ENCODE measurements around the gene TACC2. TPM values are rescaled to one million over a fixed set of nuclear protein-coding genes. Genes with fewer than 3 reads are reported as not detected.

Gene TACC2
- total RNA-seq, 1 experiment from 2014 or later: 3.0 TPM

GRCh38 chr10:122141821-122142640, 153.1 kb downstream of the TACC2 start:
- no peak for DNase-seq (ENCODE audit: low read depth, low spot score)
- in situ Hi-C loops (cut with HindIII; ENCODE audit: low pct_unique_long_range_greater_than_20kb, low sequenced_read_pairs): no loop called here

DNA sequence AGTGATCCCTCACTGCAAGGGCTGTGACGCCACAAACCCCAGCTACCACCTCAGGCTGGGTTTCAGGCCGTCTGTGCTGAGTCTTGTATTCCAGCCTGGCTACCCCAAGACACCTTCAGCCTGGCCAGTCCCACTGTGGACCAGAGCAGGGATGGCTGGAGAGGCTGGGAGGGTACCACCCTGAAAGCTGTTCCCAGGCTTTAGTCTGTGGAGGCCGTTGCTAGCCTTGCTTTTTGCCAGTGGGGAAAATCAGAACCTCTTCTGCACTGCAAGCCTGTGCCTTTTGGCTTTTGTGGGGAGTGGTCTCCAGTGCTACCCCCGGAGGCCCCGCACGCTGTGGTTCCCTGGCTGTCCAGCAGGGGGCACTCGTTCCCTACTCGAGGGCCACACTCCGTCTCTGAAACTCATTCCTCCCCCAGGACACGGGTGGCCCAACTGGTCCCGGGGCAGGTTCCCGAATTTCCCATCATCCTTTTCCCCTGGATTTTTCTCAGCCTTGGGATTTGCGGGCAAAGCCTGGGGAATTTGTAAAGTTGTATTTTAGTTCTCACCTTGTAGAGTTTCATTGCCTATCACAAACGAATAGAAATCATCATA, 153.8 kb downstream of the TACC2 start:
- in situ Hi-C loops (cut with HindIII; ENCODE audit: low pct_unique_long_range_greater_than_20kb, low sequenced_read_pairs): no loop called here
- peak; percentile 25 for DNase-seq (ENCODE audit: low read depth, low spot score)

GRCh38 chr10:122143238-122143841, 154.4 kb downstream of the TACC2 start:
- DNase-seq (ENCODE audit: low read depth, low spot score): no peak
- in situ Hi-C loops (cut with HindIII; ENCODE audit: low pct_unique_long_range_greater_than_20kb, low sequenced_read_pairs): no loop called here

- no peak for DNase-seq (ENCODE audit: low read depth, low spot score)
- in situ Hi-C loops (cut with HindIII; ENCODE audit: low pct_unique_long_range_greater_than_20kb, low sequenced_read_pairs): no loop called here
These were observed 155.2 kb downstream of the TACC2 start for GRCh38 chr10:122144199-122144598.

- in situ Hi-C loops (cut with HindIII; ENCODE audit: low pct_unique_long_range_greater_than_20kb, low sequenced_read_pairs): no loop called here
- no peak for DNase-seq (ENCODE audit: low read depth, low spot score)
These were observed 156.2 kb downstream of the TACC2 start for GRCh38 chr10:122145113-122145512.

DNA sequence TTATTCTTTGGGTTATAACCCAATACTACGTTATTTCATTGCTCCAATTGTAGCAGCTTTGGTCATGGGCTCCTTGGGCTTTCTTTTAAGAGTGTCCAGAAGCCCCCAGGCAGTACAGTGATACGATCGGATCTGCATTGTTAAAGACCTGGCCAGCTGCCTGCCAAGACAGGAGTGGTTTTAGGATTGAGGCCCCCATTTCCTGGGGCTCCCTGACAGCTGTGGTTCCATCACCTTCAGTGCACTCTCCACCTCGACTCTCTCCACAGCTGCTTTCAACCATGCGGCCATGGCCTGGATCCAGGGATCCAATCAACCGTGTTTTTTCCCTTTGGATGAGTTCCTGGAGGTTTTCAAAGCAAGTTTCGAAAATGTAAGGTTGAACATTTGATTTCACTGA, 158.7 kb downstream of the TACC2 start:
- in situ Hi-C loops (cut with HindIII; ENCODE audit: low pct_unique_long_range_greater_than_20kb, low sequenced_read_pairs): no loop called here
- no peak for DNase-seq (ENCODE audit: low read depth, low spot score)

DNA sequence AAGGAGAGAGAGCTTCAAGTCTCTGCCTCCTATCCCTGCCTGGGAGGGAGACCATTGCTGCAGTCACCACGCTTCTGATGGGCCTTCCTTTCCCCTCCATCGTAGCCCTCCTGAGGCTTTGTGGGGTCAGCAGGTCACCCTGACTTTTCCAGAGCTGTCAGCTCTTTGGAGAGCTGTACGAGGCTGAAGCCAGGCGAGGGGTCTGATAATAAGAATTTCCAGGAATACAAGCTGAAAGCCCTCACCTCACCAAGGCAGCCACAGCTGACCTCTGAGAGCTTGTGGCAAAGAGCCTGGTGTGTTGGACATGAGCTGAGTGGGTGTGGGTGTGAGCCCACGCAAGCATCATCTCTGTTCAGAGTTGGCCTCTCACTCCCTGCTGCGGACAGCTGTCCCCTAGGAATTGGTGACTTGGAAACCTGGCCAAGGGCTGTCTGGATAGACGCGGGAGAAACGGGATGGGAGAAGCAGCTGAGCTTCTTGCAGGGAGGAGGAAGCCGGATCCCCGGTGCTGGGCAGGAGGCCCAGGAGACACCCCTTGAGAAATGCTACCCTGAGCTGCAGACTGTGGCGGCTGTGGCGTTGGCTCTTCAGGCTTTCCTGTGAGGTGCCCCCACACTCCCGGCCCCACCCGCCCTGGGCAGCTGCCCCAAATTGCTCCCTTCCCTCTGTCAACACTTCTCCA, 160.1 kb downstream of the TACC2 start:
- in situ Hi-C loops (cut with HindIII; ENCODE audit: low pct_unique_long_range_greater_than_20kb, low sequenced_read_pairs): no loop called here
- DNase-seq (ENCODE audit: low read depth, low spot score): no peak

DNA sequence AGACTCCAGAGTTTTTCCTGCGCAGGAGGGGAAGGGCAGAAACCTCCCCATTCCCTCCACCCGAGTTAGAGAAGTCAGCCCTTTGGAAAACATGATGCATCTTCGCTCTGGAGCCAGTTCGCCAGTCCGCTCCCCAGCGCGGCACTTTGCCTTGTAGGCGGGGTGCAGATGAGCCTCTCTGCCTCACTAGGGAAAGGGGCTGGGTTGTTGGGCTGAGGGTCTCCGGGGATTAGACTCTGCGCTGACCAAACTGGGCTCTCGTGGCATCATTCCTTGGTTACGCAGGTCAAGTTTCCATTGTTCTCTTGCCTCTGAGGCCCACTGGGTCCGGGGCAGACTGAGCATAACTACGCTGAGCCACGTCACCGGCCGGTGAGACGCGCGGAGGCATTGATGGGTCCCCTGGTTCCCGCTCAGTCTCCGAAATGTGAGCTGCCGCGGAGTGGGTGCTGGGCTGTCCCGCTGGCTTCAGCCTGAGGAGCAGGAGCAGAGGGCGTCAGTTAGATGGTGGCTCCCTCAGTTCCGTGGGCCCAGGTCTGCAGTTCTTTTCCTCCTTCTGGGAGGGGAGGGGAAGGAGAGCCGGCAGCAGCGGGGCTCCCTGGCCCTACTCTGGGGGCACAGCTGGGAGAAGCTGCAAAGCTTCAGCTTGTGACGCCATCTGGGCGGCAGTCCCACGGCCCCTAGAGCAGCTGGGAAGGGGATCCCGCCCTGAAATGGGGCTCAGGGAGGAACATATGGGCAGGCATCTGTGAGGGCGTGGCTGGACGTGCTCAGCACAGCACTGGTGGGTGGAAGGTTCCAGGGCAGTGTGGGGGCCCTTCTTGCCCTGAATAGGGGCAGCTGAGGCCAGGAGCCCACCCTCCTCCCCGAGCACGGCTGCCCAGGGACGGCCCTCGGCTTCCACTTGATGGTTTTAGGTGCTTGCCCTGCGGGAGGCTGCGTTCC, 160.9 kb downstream of the TACC2 start:
- DNase-seq (ENCODE audit: low read depth, low spot score): no peak
- in situ Hi-C loops (cut with HindIII; ENCODE audit: low pct_unique_long_range_greater_than_20kb, low sequenced_read_pairs): no loop called here

DNA sequence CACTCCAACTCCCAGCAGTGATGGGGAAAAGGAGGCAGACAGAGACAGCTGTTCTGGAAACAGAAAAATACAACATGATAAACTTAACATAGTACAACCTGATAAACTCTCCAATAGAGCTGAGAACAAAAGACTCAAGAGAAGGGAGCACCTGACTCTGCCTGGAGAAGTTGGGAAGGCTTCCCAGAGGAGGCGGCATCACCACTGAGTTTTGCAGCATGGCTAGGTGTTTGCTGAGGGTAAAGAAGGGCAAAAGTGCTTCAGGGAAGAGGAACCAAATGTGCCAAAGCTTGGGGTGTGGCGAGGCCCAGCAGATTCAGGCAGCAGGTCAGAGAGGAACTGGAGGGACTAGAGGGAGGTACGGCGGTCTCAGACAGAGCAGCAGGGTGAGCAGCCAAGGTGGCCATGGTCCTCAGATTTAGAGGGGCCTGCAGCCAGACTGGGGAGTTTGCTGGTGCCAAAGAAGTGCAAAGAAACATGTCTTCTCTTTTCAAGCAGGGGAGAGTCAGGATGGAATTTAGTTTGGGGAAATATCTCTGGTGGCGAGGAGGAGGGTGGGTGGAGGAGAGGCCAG, 162.2 kb downstream of the TACC2 start:
- no peak for DNase-seq (ENCODE audit: low read depth, low spot score)
- in situ Hi-C loops (cut with HindIII; ENCODE audit: low pct_unique_long_range_greater_than_20kb, low sequenced_read_pairs): no loop called here

- DNase-seq (ENCODE audit: low read depth, low spot score): peak; percentile 58
- in situ Hi-C loops (cut with HindIII; ENCODE audit: low pct_unique_long_range_greater_than_20kb, low sequenced_read_pairs): no loop called here
These were observed 163.6 kb downstream of the TACC2 start for GRCh38 chr10:122152544-122152943.

DNA sequence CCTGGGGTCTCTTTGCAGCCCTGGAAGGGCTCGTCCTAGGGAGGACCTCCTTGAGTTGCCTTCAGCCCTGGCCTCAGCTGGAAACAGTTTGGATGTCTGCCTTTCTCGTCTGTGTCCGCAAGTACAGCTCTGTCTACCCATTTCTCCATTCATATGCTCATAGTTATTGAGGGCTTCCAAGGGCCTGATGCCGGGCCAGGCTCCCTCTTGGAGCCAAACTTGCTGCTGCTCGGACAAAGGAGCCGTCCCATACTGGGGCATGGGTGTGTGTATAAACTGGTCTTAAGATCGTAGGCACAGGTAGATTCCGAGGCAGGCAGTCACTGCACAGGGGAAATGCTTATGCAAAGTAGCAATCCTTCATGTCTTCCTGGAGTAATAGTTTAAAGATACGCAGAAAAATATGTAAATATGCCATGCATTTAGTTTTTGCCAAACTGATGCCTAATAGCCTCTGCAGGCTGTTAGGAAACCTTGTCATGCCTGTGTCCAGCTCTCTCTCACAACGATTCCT, 165.1 kb downstream of the TACC2 start:
- DNase-seq (ENCODE audit: low read depth, low spot score): no peak
- in situ Hi-C loops (cut with HindIII; ENCODE audit: low pct_unique_long_range_greater_than_20kb, low sequenced_read_pairs): no loop called here

- in situ Hi-C loops (cut with HindIII; ENCODE audit: low pct_unique_long_range_greater_than_20kb, low sequenced_read_pairs): no loop called here
- no peak for DNase-seq (ENCODE audit: low read depth, low spot score)
These were observed 165.8 kb downstream of the TACC2 start for GRCh38 chr10:122154545-122155366.

DNA sequence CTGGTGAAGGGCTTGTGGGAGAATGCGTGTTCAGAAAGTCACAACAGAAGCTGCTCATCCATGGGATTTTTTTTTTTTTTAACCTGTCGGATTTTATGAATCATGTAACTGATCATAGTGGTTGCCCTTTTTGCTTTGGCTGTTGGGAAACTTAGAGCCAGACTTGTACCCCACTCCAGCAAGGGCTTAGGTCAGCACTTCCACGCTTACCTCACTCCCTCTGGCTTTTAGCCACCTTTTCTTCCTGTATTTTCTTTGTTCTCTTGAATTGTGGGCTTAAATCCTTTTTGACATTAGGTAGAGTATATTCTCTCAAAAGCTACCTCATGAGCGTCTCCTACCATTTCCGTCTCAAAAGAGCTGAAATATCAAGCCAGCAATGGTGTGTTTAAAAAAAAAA, 168.5 kb downstream of the TACC2 start:
- in situ Hi-C loops (cut with HindIII; ENCODE audit: low pct_unique_long_range_greater_than_20kb, low sequenced_read_pairs): no loop called here

GRCh38 chr10:122158362-122158761, 169.4 kb downstream of the TACC2 start:
- in situ Hi-C loops (cut with HindIII; ENCODE audit: low pct_unique_long_range_greater_than_20kb, low sequenced_read_pairs): no loop called here
- no peak for DNase-seq (ENCODE audit: low read depth, low spot score)

More for the DNA sequence above, 168.5 kb downstream of the TACC2 start:
- DNase-seq (ENCODE audit: low read depth, low spot score): no peak

GRCh38 chr10:122159141-122159970, 170.4 kb downstream of the TACC2 start:
- no peak for DNase-seq (ENCODE audit: low read depth, low spot score)
- in situ Hi-C loops (cut with HindIII; ENCODE audit: low pct_unique_long_range_greater_than_20kb, low sequenced_read_pairs): no loop called here

Data from SK-MEL-5 (cell line).